Ascending aorta (tissue), 2 donors: ENCODE results near the gene VSIG4. TPM values are rescaled to one million over a fixed set of nuclear protein-coding genes. Genes with fewer than 3 reads are reported as not detected.

Source experiments
- DNase-seq, 2 donors: peaks; one replicate each; pipeline ENCODE4 v3.0.0-alpha.2; 2019; ENCODE audit warnings: low spot score in 2 of 2
- H3K27ac ChIP-seq, 2 donors: fragments of 200-600 bp; sonication (generic); one replicate each; pipeline ENCODE4 v1.5.1; 2016 to 2017; ENCODE audit warnings: mild to moderate bottlenecking in 1 of 2
- H3K27me3 ChIP-seq: fragments of 200-600 bp; sonication (generic); one replicate; pipeline ENCODE4 v1.5.1; 2017
- H3K36me3 ChIP-seq, 2 donors: fragments of 200-600 bp; sonication (generic); one replicate each; pipeline ENCODE4 v1.5.1; 2016
- H3K4me1 ChIP-seq, 2 donors: fragments of 200-600 bp; sonication (generic); one replicate each; pipeline ENCODE4 v1.5.1; 2016 to 2017; ENCODE audit warnings: mild to moderate bottlenecking in 1 of 2
- H3K4me3 ChIP-seq, 2 donors: fragments of 200-600 bp; sonication (generic); one replicate each; pipeline ENCODE4 v1.5.1; 2016 to 2017; ENCODE audit warnings: mild to moderate bottlenecking in 1 of 2
- H3K9me3 ChIP-seq, 2 donors: fragments of 200-600 bp; sonication (generic); one replicate each; pipeline ENCODE4 v1.5.1; 2016
- CTCF ChIP-seq, 3 experiments: fragments of 200-600 bp in 2 of 3; fragments of 450-650 bp in 1 of 3; sonication (generic) in 2 of 3; IDR thresholded peaks; one replicate each; pipeline ENCODE4 v1.5.1; 2016 to 2019; ENCODE audit warnings: antibody characterized with exemption in 3 of 3, mild to moderate bottlenecking in 1 of 3, moderate library complexity in 1 of 3
- intact Hi-C: fragments of 100-400 bp; cut with DNase I; formaldehyde crosslinking; loops from one replicate; pipeline ENCODE4 v1.15.1; 2023
- total RNA-seq: library from RNA; depleted of rRNA; stranded (reverse); fragments of >200 nt; gene quantifications from one replicate; pipeline ENCODE4 v1.1.0, GENCODE V29; 2016

Gene VSIG4
- total RNA-seq, 1 donor from 2014 or later, result 157 TPM

GRCh38 chrX:66045894-66046293 lies 6.0 kb upstream of the VSIG4 start:
- H3K36me3 ChIP-seq, result no peaks in the 10 kb centered on the region
- no peaks in the 10 kb centered on the region for H3K4me1 ChIP-seq
- no peak for DNase-seq
- H3K27me3 ChIP-seq, result no peaks in the 10 kb centered on the region
- H3K9me3 ChIP-seq, result no peaks in the 10 kb centered on the region
- no peak overlapping the region for H3K27ac ChIP-seq
- no peak overlapping the region for H3K4me3 ChIP-seq
- intact Hi-C loops, result no loop called here
- no peak for TF ChIP-seq CTCF (IDR thresholded peaks at IDR 0.05)

GRCh38 chrX:66043584-66043983 lies 3.7 kb upstream of the VSIG4 start:
- intact Hi-C loops, result no loop called here
- Histone ChIP-seq H3K36me3 (no peaks in the 10 kb centered on the region), H3K27me3 (no peaks in the 10 kb centered on the region), H3K4me1 (no peaks in the 10 kb centered on the region), H3K4me3 (no peak overlapping the region), H3K9me3 (no peaks in the 10 kb centered on the region), H3K27ac (no peak overlapping the region)
- DNase-seq, result no peak
- TF ChIP-seq CTCF (IDR thresholded peaks at IDR 0.05), result no peak

GRCh38 chrX:66042307-66043077 lies 2.6 kb upstream of the VSIG4 start:
- Histone ChIP-seq H3K4me3 (no peak overlapping the region), H3K9me3 (no peaks in the 10 kb centered on the region), H3K36me3 (no peaks in the 10 kb centered on the region), H3K27me3 (no peaks in the 10 kb centered on the region), H3K27ac (no peak overlapping the region), H3K4me1 (no peaks in the 10 kb centered on the region)
- intact Hi-C loops, result no loop called here
- TF ChIP-seq CTCF (IDR thresholded peaks at IDR 0.05), result no peak
- DNase-seq, result no peak

- Histone ChIP-seq H3K27me3 (no peaks in the 10 kb centered on the region), H3K4me1 (no peaks in the 10 kb centered on the region), H3K9me3 (no peaks in the 10 kb centered on the region), H3K27ac (no peak overlapping the region), H3K36me3 (no peaks in the 10 kb centered on the region), H3K4me3 (no peak overlapping the region)
- TF ChIP-seq CTCF (IDR thresholded peaks at IDR 0.05), result no peak
- intact Hi-C loops, result no loop called here
- DNase-seq, result no peak
These were observed 1.8 kb downstream of the VSIG4 start for GRCh38 chrX:66038115-66038514.

GRCh38 chrX:66036231-66036630 lies 3.6 kb downstream of the VSIG4 start:
- no peaks in the 10 kb centered on the region for H3K9me3 ChIP-seq
- no peak for DNase-seq
- H3K27me3 ChIP-seq, result no peaks in the 10 kb centered on the region
- H3K36me3 ChIP-seq, result no peaks in the 10 kb centered on the region
- no peaks in the 10 kb centered on the region for H3K4me1 ChIP-seq
- no peak overlapping the region for H3K4me3 ChIP-seq
- intact Hi-C loops, result no loop called here
- no peak for TF ChIP-seq CTCF (IDR thresholded peaks at IDR 0.05)
- H3K27ac ChIP-seq, result no peak overlapping the region
